HG02763 (cell line): ENCODE measurements around the gene RCOR3.
A peak's percentile ranks its signal among the peaks of the same experiment; 100 is the strongest.

ENCODE experiments used
- ATAC-seq: cut with Tn5 transposase; IDR thresholded peaks from one replicate; pipeline ENCODE4 v1.9.1; 2021; ENCODE audit warnings: mild to moderate bottlenecking, moderate library complexity; ENCODE audit not compliant: unreplicated experiment

RCOR3 gene

DNA sequence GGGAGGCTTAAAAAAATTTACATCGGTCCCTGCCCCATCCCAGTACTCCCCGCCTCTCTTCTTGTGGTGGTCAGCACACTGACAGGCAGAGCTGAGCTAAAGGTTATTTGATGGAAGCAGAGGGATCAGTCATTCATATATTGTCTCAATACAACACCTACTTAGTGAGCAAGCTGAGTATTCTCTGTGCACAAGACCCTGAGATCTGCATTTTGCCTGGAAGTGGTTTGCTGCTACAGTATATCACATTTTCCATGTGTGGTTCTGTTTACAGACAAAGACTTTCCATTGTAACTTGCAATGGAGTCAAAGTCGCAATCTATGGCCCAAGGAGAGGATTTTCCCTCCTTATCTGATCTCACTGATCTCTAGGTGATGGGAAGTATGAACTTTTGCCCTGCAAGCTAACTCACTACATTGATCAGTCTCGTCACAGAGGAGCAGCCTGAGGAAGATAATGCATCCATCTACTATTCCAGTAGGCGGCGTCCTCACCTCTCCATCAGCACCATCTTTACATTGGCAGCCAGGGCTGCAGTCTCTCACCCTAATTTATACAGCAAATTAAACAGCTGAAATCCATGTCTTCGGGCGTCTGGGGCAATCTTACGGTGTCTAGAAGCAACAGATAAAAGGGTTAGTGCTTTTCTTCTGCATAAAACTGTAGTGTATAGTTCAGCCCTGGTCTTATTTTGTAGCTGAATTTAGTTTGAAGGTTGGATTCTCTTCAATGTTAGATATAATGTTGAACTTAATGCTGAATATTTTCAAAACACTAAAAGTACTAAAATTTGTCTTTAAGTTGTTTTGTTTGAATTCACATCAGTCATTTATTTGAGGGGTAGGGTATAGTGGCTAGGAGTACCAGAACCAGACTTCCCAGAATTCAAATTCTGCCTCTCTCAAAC, 64.2 kb downstream of the RCOR3 start:
- peak; percentile 38 for ATAC-seq

DNA sequence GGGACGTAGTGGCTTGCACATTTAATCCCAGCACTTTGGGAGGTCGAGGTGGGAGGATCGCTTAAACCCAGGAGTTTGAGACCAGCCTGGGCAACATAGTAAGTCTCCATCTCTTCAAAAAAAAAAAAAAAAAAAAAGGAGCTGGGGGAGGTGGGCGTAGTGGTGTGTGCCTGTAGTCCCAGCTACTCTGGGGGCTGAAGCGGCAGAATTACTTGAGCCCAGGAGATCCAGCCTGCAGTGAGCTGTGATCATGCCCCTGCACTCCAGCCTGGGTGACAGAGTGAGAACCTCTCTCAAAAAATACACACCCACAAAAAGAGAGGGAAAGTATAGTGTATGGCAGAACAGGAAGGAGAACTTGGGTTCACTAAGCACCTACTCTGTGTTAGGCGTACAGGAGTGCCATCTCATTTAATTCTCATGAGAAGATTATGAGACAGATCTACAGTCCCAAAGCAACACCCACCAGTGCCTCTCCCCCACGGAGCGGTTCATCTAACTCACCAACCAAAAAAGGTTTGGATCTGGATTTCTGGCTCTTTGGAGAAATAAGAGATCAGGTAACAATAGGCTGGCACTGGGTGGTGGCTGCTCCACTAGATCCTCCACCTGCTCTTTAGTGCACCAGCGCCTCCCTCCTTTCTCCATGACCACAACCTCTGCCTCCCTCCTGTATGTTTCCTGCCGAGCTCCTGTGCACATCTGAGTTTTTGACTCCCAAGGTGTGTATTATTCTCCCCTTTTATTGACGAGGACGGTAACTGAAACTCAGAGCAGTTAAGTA, 66.0 kb downstream of the RCOR3 start:
- no peak for ATAC-seq

DNA sequence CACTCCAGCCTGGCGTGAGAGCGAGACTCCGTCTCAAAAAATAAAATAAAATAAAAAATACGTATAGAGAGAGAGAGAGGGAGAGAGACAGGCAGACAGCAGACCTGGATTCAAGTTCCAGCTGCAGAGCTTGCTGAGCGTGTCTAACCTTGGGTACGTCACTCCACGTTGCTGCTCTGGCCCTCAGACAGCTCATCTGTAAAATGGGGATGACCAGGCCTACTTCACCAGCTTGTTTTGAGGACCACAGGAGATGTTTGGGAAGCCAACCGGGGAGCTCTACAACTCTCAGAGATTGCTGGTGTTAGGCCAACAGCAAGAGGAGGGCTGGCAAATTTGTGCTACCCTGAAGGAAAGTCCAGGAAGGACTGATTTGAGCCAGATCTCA, 67.0 kb downstream of the RCOR3 start:
- ATAC-seq = no peak

DNA sequence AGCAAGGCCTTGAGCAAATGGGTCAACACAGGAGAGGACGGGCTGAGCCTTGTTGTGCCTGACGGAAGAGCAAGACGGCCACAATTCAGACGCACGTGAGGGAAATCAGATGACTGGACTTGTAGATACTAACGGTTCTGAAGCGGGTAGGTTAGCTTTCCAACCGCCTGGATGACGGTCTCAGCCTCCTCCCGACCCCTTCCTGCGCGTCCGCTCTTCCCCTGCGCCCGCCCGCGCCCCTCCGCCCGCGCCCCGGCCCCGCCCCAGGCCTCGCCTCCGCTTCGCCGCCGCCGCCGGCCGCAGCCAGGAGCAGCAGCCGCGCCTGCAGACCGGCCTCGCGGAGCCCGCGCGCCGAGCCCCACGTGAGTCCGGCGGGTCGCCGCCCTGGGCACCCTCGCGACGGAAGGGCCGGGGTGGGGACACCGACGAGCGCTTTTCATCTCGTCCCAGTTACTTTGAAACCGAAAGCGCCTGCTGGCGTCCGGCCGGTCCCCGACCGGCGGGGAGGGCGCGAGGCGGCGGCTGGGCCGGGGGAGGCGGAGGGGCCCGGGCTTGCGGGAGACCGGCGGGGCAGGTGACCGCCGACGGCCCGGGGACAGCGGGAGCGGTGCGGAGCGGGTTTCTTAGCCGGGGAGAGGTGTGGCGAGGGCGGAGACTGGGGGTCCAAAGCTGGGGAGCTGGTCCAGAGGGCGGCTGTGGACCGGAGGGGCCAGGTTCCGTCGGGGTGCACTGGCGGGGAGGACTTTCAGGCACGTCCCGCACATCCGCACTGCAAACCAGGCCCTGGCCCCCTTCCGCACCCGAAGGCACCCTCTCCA, 67.6 kb downstream of the RCOR3 start, which contains the start of gene TRAF5:
Gene TRAF5, plus strand, starts transcription at position 306 of the 818 bp plus-strand sequence. CDS start 26,407 bp downstream, outside the sequence.
- ATAC-seq = peak; percentile 34

DNA sequence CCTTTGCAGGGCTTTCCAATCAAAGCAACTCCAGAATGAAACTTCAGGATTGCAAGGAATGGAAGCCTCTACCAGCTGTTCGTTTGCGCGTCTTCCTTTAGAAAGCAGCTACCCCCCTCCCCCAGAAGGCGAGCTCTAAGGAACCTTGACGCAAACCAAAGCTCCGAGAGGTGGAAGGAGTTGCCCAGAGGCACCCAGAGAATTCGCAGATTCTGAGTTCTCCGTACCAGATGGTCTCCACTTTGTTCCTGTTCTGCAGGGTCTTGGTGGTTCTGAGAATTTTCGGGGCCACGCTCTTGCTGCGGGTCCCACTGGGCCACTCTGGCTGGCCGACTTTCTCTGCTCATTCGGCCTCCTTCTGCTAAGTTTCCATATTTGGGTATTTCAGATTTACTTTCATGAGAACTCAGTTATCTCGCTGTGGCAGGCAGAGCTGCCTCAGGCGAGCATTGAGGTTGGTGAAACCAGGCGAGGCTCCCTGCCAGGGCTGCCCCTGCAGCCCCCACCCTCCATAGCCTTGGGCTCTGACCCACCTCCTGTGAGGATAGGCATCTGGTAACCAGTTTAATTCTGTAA, 68.3 kb downstream of the RCOR3 start:
- ATAC-seq = peak; percentile 28

DNA sequence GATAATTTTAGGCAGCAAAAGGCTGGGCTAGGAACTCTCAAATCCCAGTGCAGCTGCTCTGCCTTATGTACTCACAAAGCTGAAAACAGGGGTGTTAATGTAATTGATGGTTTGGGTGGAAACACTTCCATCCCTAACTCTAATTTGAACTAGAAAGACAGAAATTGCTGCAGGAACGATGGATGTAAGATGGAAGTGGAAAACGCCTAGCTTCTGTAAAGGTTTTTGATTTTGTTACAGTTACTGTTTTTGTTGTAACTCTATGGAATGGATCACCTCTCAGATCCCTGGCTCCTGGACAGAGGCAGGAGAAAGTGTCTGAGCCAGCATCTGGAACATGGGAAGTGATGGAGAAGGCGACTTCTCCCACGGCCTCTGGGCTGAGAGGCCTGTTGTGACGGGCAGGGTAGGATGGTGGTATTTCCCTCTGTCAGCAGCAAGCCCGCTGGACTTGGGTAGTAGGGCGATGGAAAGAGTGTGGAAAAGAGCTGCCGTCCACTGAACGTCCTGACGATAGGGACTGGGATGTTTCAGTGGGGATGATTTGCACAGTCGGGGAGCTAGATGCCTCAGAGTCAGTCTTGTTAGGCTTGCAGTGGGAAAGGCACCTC, 69.0 kb downstream of the RCOR3 start:
- no peak for ATAC-seq

DNA sequence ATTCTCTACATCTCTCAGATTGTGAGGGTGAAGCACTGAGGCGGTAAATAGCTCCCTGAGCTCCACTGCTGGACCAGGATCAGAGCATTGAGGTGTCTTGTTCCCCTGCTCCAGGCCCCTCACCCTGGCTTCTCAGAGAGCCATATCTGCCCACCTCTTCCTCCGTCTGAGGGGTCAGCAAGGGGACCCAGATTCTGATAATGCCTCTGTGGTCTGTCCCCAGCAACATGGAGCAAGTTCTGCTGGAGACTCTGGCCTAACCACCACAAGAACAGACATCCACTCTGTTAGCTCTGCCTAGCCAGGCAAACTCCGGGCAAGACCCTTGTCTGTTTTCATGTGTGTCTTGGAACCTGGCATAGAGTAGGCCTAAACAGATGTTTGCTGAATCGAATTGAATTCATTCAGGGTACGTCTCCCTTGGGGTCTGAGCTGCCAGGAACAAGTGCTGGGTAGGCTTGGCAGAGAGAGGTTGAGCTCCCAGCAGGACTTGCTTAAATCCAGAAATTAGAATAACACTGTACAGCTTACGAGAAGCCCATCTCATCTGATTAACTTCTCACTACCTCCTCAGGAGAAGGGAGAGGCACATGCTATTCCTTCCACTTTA, 69.8 kb downstream of the RCOR3 start:
- ATAC-seq = no peak

DNA sequence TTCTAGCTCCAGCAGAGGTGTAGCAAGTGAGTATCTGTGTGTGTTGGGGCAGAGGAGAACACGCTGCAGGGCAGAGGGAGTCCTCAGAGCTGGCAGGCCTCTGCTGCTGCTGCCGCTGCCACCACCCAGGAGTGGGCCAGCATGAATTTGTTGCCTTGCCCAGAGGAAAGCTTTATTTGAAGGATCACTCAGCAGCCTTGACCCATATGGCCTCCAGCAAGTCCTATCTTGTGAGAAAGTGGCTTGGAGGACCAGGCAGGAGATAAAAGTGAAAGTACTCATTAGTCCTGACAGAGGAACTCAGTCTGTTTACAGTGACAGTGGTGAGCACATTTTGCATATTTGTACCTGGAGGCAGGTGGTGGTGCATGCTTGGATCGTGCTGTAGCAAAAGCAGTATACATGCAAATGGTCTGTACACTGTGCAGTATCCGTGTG, 70.6 kb downstream of the RCOR3 start:
- ATAC-seq = peak; percentile 56

DNA sequence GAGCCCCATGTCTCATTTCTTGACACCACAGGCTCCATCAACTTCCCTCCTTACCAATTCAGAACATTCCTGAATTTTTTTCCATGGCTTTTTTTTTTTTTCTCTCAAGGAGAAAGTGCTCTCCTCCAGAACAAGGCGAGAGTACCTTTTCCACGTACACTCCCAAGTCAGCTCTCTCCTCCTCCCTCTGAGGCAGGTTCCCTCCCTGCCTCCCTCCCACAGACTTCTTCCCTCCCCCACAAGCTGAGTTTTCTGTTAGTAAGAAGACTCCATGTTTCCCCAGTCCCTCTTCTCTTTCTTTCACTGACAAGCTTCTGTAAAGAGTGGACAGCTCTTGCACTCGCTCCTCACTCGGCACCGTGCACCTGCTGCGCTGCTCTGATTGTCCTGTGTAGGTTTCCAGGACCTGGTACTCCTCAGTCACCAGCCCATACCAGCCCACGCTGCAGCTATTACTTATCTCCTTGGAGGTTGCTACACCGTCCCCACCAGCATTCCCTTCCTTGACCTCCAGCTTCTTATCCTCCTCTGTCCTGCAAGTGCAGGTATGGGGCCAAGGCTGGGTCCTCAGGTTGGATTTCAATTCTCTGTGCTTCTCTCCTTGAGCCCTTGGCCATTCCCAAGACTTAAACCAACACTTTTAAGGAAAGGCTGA, 71.2 kb downstream of the RCOR3 start:
- ATAC-seq = no peak

DNA sequence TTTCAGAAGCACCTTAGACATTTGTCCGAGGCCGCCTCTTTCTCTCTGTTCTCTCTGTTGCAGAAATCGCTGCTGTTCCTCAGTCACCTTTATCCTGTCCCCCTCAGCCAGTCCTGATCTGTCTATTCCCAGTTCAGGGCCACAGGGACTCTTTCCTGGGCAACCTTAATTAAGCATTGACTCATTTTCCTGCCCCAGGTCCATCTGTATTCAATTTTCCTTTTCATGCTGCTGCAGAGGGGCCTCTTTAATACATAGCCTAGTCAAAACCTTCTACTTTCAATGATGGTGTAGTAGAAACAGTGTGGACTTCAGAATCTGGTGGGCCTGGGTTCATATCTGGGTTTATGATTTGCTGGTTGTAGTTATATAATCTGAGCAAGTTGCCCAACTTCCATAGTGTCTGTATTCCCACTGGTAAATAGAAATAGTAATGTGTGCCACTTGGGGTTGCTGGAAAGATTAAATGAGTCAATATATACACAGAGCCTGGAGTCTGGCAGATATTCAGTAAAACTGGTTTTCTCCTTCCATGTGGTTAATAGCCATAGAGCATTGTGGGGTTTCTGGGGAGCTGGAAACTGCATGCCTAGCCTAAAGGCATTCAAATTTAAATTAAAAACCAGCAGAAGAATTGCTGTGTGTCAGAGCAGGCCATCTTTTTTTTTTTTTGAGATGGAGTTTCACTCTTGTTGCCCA, 72.0 kb downstream of the RCOR3 start:
- no peak for ATAC-seq

DNA sequence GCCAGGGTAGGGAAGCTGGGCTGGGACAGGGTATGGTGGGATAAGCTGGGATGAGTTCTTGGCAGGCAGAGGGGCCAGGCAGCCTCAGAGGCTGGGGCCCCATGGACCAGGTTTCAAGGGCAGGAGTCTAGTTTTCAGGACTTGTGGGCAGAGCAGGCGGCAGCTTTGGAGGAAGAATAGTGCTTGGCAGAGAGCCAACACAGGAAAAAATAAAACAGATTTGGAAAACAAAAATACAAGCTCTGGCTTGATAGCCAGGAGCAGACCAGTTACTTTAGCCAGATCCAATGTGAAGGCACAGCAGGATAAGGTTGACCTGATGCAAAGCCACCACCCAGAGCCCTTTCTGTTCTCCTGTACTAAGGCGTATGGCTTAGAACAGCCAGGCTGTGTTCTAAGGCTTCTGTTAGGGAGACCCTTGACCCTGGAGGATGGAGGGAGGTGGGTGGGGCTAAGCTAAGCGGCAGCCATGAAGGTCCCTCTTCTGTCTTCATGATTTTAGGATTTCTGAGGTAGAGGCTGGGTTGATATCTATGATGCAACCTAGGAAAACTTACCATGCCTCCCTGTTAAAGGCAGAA, 73.0 kb downstream of the RCOR3 start:
- no peak for ATAC-seq

DNA sequence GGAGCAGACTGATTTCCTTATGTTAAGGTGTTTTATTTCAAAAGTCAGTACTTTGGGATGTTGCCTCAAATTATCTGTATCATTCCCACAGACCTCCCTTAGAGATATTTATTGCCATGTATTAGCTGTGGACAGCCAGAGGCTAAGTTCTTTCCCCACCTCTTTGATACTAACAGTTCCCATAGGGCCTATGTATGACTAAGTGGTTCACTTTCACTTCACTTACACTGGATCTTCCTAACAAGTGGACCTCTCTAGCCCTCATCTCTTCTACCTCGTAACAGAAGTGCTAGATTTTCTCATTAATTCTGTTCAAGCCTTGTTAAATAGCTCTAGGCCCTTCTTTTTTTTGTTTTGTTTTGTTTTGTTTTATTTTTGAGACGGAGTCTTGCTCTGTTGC, 73.7 kb downstream of the RCOR3 start:
- no peak for ATAC-seq

DNA sequence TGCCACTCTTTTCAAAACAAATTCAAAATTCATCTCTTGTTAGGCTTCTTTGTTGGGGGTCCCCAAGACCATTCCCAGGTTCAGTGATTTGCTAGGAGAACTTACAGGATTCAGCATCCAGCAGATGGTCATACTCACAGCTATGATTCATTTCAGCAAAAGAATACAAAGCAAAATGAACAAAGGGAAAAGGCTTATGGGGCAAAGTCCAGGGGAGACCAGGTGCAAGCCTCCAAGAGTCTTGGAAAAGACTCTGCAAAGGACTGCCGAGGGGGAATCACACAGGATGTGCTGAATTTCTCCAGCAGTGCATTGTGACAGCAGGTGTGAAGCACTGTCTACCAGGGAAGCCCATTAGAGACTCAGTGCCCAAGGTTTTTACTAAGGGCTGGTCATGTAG, 74.7 kb downstream of the RCOR3 start:
- no peak for ATAC-seq

DNA sequence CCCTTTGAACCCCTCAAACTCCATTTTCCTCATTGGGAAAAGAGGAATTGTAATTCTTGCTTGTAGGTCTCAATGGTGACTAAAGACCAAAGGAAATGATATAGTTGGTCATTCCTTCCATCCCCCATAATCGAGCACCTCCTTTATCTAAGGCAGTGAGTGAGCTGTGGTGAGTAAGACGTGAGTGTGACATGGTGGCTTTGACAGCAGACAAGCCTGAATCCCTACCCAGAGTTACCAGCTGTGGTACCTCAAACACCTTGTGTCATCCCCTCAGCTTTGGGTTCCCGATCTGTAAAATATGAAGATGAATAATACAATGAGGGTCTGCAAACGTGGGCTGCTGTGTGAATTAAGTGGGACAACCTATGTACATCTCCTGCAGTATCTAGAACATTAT, 75.8 kb downstream of the RCOR3 start:
- ATAC-seq = no peak

DNA sequence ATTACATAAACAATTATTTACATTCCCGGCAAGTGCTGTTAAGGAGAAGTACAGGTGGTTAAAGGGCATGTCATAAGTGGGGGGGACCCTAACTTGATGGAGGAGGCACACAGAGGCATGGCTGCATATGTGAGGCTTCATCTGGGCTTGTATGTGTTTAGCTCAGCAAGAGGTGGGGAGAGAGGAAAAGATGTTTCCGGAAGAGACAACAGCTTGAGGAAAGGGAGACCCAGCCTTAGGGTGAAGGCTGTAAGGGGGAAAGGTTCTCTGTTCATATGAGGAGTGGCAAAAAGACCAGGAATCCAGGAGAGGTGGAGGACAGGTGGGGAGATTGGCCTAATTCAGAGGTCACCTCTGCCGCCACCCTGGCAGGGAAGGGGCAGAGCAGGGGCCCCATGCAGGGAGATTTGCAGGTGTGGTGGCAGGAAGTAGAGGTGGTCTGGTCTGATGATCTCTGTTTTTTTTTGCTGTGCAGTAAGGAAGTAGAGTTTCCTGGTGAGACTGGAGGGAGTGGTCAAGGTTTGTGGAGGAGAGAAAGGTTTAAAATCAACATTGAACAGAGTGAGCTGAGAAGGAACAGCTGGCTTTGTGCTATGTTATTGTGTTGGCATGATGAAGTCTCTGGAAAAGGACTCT, 76.5 kb downstream of the RCOR3 start:
- ATAC-seq = peak; percentile 87

DNA sequence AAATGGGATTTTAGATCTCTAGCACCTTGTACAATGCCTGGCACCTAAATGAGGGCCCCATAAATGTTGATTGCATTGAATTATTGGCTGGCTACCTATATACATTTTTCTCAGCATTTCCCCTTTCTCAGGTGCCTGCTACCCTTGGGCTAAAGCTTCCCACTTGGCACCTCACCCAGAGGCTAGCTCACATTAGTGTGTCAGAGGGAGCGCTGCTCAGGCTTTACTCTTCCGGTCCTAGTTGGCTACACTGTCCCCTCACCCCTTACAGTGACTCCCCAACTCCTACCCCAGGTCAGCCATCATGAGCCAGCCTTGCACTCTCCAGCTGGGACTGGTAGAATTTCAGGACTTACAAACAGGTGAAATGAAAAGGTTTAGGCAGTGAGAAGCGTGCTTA, 77.0 kb downstream of the RCOR3 start:
- peak; percentile 16 for ATAC-seq

DNA sequence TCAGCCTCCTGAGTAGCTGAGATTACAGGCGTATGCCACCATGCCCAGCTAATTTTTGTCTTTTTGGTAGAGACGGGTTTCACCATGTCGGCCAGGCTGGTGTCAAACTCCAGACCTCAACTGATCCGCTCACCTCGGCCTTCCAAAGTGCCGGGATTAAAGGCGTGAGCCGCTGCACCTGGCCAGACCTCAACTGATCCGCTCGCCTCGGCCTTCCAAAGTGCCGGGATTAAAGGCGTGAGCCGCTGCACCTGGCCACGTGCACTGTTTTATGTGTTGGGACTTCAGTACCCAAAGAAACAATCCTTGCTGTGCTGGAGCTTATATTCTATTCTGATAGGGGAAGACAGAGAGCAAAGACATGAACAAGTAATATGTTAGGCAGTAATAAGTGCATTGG, 77.6 kb downstream of the RCOR3 start:
- ATAC-seq = no peak
